UCSD-AML1 (cell line): Measurements from ENCODE around the gene CYREN.
"Not testable (repeated sequence)": the region's sequence is repeated elsewhere in the genome, so short reads cannot be mapped to it uniquely, and the experiment has no call there.

Experiments used
- DNase-seq: peaks from one replicate; lab custom pipeline; 2025; ENCODE audit not compliant: unreplicated experiment; lab: John Stamatoyannopoulos, UW

The CYREN gene, protein sequence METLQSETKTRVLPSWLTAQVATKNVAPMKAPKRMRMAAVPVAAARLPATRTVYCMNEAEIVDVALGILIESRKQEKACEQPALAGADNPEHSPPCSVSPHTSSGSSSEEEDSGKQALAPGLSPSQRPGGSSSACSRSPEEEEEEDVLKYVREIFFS

GRCh38 chr7:135170274-135170997 is at the start of gene CYREN:
Gene CYREN (minus strand): TSS chr7:135170707. CDS start chr7:135168922, 1,785 bp downstream.
- peak; percentile 90 for DNase-seq

- DNase-seq, result no peak
Measured at GRCh38 chr7:135217645-135218509, 47.4 kb upstream of the CYREN start.

DNA sequence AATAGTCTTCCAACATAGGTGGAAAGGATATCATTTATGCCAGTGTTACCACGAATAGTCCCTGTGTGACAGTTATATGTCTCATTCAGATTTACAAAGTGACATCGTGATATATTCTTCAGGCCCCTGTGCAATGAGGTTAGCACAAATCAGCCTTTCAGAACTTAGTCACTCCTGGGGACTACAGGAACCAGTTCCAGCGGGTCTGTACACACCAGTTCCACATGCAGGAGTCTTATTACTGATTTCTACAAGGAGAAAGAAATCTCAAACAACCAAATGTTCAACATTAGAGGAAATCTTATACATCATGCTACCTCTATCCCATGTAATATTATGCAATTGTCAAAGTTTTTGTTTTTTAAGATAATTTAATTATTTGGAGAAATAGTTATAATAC is 45.2 kb upstream of the CYREN start:
- no peak for DNase-seq

- no peak for DNase-seq
Measured at GRCh38 chr7:135215180-135215579, 44.7 kb upstream of the CYREN start.

DNA sequence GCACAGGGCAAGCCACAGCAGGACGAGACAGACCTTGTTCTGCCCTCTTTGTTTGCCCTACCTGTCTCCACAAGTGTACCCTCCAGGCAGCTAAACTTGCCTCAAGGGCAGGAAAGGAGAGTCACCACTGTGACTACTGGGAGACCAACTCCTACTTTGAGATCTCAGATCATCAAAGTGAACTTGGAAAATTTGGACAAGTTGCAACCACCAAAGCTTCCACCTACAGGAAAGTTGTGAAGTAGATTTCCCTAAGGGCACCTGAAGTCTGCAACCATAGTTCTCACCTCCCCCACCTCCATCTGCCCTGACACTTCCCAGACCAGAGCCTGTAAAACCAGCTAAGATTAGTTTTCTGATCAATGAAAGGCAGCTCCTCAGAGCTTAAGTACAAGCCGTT is 43.3 kb upstream of the CYREN start:
- DNase-seq, result no peak

DNA sequence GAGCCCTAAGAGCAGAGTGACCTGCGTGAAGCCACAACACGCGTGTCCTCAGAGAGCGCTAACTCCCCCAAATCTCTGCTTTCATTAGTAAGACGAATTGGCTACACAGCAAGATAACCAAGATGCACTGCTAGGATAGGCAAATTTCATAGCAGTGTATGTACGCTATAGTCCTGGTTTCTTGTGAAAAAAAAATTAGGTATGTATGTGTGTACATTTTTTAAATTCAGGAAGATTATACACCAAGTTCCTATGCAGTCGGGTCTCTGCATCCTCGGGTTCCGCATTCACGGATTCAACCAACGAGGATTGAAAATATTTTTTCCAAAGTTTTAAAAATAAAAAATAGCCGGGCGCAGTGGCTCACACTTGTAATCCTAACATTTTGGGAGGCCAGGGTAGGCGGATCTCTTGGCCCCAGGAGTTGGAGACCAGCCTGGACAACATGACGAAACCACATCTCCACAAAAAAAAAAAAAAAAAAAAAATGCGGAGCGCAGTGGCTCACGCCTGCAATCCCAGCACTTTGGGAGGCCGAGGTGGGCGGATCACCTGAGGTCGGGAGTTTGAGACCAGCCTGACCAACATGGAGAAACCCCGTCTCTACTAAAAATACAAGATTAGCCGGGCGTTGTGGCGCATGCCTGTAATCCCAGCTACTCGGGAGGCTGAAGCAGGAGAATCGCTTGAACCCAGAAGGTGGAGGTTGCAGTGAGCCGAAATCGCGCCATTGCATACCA is 41.6 kb upstream of the CYREN start:
- not testable (repeated sequence) for DNase-seq

GRCh38 chr7:135211179-135211945 is 40.9 kb upstream of the CYREN start, which contains the start of gene WDR91:
Gene WDR91 (minus strand): TSS chr7:135211526. CDS start chr7:135211502, 24 bp downstream.
- DNase-seq, result peak; percentile 88

DNA sequence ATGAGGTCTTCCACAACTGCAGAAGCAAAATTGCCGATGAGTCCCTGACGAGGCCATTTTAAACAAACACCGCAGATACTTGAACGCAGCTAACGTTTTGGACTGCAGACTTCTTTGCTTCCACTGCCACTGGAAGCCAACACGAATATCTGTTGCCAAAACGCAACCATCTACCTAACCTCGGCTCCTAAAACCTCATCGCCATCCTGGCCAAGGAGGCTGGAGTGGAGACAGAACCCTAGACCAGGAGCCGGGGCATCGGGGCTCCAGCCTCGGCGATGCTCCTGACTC is 40.3 kb upstream of the CYREN start:
- DNase-seq, result no peak

DNA sequence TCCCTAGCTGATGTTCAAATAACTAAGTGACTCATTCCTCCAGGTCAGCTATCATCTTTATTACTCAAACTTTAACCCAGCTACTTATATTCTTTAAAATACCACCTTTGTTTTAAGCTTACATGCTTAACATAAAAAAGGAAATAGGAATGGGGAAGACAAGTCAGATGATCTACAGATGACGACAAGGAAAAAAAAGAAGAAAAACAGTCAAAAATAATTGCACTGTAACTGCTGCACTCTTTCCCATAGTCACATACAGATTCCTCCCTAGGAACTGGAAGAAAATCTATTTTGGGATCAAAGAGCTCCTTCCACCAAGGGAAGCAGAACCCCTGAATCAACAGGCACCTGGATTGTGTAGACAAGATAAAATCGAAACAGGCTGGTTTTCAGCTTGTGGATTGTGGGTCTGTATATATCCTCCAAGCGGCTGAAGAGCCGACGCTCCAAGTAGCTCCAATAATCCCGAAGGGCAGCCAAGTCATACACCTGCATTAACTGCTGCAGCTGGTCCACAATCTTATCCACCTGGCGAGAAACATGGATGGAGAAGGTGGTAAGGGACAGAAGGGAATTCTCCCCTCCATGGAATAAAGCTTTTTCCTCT is 38.8 kb upstream of the CYREN start:
- no peak for DNase-seq

DNA sequence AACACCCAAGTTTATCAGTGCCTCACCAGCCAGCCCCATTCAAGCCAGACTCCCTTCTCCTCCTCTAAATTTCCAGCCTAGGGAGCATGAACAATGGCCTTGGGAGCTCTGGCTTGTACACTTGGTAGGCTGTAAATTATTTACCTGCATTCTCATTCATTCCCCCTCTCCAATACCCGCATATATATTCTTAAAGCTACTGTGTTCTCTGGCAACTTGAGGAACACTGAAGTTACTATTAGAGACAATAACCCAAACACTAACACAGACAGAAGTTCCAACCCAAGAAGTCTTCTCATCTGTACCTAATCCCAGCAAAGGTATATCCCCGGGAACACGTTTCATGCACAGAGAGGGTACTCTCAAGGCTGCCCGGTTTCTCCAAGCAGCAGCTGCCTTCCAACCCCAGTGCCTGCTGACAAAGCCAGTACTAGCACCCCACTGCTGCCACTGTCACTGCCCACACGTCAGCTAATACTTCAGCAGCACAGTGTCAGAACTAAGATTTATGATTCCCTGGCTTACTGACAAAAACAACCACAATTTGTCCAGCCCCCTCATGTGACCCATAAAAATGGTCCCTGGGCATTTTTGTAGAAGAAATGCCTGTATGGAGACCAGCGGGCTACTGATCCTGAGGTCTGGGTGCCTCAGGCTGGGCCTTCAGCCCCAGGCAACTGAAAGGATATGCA is 37.7 kb upstream of the CYREN start:
- no peak for DNase-seq

- DNase-seq, result no peak
Measured at GRCh38 chr7:135207406-135208101, 37.0 kb upstream of the CYREN start.

- DNase-seq, result no peak
Measured at GRCh38 chr7:135206941-135207391, 36.5 kb upstream of the CYREN start.

DNA sequence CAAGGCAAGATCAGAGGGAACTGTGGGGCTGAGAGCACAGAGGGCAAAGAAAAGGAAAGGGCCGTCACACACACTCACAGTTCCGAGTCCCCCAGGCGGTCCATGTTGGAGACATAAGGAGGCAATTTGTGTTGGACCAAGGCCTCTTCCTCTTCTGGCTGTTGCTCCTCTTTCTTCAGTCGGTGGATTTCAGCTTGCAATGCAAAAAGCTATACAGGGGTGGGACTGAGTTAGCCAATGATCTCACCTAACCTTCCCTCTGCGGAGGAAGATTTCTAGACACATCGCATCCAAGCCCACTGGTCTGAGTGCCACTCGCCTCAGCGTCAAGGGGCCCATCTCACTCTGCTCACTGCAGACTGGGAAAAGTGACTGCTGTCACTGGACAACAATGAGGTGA is 35.3 kb upstream of the CYREN start:
- DNase-seq, result no peak

GRCh38 chr7:135204876-135205275 is 34.4 kb upstream of the CYREN start:
- DNase-seq, result no peak

DNA sequence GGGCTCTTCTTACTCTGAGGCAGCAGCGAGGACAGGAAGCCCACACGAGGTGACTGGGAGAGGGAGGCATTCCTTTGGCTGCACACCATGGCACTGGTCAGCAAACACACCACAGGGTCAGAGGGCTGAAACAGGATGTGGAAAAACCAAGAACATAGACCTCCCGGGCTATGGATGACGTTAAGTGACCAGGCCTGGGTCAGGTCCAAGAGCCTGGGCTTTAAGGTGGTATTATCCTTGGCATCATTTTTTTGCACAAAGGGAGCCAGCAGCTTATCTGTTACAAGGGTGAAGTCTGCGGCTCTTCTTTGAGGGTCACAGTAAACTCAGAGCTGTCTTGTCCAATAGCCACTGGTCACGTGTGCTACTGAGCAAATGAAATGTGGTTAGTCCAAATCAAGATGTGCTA is 33.8 kb upstream of the CYREN start:
- DNase-seq, result no peak

DNA sequence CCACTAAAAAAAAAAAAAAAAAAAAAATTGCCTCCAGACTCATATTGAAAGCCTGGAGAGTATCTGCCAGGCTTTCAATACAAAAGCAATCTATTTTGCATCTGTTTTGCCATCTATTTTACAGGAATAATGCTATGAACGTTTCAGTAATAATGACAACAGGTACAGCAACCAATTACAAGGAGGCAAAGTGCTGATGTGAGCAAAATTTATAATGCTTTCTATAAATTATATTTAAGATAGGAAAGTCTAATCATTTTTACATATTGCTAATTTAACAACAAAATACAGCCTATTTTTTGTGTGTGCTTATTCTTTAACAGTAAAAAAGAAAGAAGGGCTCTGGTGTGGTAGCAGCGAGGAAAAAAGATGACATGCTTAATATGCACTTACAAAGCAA is 30.8 kb upstream of the CYREN start:
- DNase-seq, result no peak

- DNase-seq, result no peak
Measured at GRCh38 chr7:135200821-135201331, 30.4 kb upstream of the CYREN start.

DNA sequence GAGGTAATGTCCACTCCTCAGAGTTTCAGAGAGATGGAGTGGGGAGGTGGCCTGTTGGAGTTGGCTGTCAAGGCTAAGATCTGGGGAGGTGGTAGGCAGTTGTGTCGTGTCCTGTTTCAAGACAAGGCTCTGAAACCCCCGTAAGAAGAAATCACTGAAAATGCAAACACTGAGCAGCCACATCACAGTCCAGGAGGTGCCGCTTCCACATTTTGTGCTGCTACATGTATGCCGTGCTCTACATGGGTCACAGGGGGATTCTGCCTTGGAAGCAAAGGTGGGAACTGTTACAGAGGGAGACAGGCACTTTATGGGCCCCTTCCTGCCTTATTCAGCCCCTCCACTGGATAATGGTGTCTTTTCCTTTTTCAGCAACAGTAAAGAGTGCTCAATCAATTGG is 28.9 kb upstream of the CYREN start:
- no peak for DNase-seq
